Germinal center (tissue), 1 donor: ENCODE measurements around the gene JARID2.
"Not testable (repeated sequence)": the region's sequence is repeated elsewhere in the genome, so short reads cannot be mapped to it uniquely, and the experiment has no call there.

Experiments used
- DNase-seq: peaks from one replicate; pipeline ENCODE4 v3.0.0; 2012; ENCODE audit warnings: mixed read lengths, low spot score

Gene JARID2

DNA sequence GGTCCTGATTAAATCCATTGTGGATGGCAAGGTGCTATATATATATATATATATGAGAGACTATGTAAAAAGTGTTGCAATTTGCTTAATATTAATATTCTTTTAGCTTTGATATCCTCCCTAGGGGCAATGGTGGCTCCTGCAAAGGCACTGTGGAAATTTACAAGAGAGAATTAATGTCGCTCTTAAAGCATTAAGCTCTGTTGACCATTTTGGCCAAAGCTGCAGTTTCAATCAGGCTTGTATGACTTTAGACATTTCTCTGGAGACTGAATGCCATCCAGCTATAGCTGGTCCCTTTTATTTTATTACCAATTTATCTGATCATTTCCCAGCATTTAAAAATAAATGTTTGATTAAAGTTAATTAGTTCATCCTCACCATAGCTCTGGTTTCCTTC, 155.3 kb downstream of the JARID2 start:
- DNase-seq = no peak

GRCh38 chr6:15401769-15402250, 155.9 kb downstream of the JARID2 start:
- DNase-seq = no peak

DNA sequence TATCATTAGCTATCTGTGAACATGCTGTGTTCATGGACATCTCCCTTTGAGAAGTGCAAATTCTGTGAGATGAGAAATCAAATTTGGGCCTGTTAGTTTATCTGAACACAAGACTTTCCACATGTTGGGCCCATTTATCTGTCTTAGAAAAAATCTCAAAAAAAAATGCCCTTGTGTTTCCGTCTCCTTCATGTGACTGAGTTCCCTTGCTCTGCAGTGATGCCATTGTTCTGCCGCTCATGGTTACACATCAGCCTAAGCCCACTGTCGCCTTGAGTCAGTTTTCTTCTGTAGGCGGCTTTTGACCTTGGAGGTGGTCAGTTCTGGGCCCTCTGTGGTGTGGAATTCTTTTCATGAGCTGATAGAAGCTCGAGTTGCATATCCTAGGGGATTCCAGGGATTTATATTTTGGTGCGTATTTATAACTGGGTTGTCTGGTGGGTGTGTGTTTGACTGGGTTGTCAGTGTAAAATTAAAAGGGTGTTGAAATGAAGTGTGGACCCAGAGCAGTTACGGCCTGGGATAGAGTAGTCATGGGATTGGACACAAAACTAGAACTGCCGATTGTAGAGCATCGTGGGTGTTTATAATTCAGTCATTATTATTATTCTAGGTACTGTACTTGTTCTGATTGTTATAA, 156.7 kb downstream of the JARID2 start:
- DNase-seq = no peak

DNA sequence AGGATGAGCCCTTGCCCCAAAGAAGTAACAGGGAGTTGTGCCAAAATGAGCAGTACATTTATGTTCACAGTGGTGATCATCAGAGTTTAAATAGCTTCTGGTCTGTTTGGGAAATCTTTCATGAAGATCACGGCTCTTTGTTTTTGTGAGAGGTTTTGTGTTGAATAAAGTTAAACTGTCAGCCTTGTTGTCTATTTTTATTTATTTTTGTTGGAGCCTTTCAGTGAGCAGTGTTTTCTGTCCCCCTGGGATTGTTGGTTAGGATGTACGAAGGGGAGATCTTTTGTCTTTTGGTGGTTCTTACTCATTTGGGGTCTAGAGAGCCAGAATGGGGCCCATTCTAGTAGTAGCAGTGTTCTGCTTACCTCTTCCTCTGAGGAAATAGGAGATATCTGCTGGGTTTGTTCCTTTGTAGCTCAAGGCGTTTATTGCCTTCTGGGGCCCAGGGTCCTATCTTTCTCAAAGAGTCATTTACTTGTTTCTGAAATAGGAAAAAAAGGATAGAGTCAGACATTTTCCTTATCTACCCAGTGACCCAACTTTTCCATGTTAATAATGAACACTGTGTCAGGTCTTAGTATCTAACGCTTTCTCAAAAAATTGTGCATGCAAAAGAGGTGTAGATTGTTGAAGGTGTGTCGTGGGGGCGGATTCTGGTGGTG, 157.4 kb downstream of the JARID2 start:
- DNase-seq = no peak

- DNase-seq = no peak
These were observed 158.8 kb downstream of the JARID2 start for GRCh38 chr6:15404685-15404980.

GRCh38 chr6:15405129-15406068, 159.5 kb downstream of the JARID2 start:
- no peak for DNase-seq

DNA sequence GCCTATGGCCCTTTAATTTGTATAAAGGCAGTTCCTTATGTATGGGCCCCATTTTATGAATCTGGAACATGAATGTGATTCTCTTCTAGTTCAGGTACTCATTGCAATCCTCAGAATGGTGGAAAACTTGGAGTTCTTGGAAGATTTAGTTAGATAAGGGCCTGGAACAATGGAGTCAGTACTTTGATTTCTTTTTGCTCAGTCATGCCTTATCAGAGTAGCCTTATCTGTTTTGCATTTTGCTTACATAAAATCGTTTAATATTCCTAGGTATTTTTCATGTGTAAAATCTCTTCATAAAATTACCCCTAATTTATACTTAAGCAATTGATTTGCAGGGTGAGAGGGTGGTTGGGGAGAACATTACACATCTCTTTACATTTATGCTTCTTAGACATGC, 160.6 kb downstream of the JARID2 start:
- no peak for DNase-seq

DNA sequence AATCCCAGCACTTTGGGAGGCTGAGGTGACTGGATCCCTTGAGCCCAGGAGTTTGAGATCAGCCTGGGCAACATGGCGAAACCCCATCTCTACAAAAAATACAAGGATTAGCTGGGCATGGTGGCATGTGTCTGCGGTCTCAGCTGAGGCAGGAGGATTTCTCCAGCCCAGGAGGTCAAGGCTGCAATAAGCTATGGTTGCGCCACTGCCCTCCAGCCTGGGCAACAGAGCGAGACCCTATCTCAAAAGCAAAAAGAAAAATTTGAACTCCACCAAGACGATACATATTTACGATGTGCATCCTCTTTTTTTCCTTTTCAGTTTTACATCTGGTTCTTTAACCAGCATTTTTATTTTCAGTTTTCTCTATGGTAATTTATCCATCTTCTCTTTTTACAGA, 162.1 kb downstream of the JARID2 start:
- no peak for DNase-seq

- DNase-seq = no peak
These were observed 162.9 kb downstream of the JARID2 start for GRCh38 chr6:15408758-15409157.

GRCh38 chr6:15409301-15410125, 163.6 kb downstream of the JARID2 start:
- no peak for DNase-seq

- no peak for DNase-seq
These were observed 164.2 kb downstream of the JARID2 start for GRCh38 chr6:15410126-15410391.

- no peak for DNase-seq
These were observed 164.9 kb downstream of the JARID2 start for GRCh38 chr6:15410752-15411151.

DNA sequence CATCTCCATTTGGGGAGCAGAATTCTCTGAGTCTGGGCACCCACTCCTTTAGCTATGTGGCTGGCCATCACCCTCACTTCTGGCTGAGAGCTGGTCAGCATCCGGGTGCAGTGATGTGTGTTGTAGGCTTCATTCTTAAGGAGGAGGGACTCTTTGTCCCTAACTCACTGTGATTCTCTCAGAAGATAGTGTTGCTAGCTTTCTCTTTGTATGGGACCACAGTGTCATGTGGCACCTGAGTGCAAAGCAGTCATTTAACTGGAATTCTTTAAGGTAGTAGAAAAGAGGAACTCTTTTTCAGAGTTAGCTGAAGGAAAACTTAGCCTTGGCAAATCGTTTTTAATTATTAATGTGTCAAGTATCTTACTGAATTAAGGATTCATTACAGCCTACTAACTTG, 165.9 kb downstream of the JARID2 start:
- no peak for DNase-seq

DNA sequence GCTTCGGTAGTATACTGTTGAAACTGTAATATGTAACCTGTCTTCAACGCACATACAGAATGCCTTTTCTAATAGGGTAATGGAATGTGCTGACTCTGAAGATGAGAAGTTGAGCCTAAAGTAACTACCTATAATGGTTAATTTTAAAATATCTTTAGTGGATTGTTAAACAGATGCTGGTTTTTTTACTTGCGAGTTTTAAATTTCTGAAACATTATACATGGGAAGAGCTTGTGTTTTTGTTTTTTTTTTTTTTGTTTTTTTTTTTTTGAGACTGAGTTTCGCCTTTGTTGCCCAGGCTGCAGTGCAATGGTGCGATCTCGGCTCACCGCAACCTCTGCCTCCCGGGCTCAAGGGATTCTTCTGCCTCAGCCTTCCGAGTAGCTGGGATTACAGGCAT, 166.9 kb downstream of the JARID2 start:
- DNase-seq = no peak

DNA sequence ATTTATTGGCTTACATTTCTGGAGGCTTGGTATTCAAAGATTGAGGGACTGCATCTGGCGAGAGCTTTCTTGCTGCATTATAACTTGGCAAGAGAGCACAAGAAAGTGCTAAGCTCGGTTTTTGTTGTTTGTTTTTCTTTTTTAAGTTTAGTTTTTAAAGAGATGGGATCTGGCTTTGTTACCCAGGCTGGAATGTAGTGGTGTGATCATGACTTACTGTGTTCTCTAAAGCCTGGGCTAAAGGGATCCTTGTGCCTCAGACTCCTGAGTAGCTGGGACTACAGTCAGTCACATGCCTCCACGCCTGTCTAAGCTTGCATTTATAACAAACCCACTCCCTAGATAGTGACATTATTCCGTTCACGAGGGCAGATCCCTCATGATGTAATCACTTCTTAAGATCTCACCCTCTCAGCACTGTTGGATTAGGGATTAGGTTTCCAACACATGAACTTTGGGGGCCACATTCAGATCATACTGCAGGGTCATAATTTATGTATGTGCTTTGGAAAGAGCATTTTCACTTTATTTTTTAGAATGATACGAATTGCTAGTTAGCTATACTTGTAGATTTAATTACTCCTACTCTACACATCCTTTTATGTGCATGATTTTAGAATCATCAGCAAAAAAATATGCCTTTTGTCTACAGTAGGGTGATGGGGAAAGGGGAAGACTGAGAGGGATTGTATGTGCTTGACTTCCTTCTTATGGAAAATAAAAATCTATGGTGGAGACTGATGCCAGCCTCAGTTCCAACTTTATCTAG, 167.8 kb downstream of the JARID2 start:
- DNase-seq = no peak

GRCh38 chr6:15414235-15414612, 168.4 kb downstream of the JARID2 start:
- no peak for DNase-seq

GRCh38 chr6:15415622-15416021, 169.8 kb downstream of the JARID2 start:
- not testable (repeated sequence) for DNase-seq

GRCh38 chr6:15416932-15417509, 171.2 kb downstream of the JARID2 start:
- no peak for DNase-seq

DNA sequence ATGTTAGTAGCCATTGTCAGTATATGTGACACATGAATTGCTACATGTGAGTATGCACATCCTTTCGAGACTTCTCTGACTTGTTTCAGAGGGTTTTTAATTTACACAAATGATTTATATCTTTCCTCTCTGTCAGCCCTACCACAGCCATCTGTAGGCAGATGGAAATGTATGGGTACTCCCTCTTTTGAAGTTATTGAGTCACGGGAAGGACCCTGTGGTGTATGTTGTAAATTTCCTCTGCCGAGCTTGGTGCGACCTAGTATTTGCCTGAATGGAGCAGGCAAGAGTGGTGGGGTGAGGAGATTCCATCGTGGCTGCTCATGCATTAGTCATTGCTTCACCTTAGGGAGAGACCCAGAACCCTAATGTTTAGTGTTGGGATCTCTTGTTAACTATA, 171.9 kb downstream of the JARID2 start:
- DNase-seq = no peak

DNA sequence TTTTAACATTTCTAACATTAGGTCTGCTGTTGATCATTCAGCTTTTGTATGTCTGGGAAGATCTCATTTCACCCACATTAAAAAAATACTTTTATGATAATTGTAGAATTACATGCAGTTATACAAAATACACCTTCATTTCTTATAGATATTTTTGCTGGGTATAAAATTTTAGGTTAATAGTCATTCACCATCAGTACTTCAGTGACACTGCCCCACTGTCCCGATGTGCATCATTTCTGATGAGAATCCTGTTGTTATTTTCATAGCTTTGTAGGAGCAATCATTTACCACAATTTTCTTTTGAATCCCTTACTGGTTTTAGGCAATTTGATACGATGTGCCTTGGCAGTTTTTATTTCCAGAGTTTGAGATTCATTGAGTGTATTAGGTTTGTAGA, 173.6 kb downstream of the JARID2 start:
- no peak for DNase-seq

DNA sequence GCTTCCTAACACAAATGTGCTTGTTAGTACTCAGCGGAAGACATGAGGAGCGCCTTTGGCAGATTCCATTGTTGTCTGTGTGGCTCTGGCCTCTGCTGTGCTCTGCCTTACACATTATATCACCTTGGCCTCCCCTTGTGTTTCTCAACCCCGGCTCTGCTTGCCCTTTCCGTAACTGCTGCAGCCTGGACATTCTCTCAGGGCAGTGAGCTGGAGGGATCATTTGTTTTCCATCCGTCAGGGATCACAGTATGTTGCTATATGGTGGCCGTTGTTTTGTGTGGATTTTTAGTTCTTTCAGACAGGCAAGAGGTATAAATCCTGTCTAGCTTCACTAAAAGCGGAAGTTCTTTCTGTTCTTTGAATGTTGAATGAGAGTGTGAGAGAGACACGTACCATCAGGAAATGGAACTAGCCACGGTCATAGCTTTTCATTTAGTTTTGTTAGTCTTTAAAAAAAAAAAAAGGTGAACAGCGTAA, 175.1 kb downstream of the JARID2 start:
- DNase-seq = peak; percentile 50
